GM11168 (cell line): ENCODE results near the gene YARS1.
"Not testable (repeated sequence)": the region's sequence is repeated elsewhere in the genome, so short reads cannot be mapped to it uniquely, and the experiment has no call there.

Experiments used
- in situ Hi-C: fragments of 300-500 bp; cut with MboI; formaldehyde crosslinking; loops from one replicate; pipeline ENCODE4 v1.12.0; 2022; ENCODE audit warnings: low sequenced_read_pairs; ENCODE audit not compliant: unreplicated experiment

The YARS1 gene

DNA sequence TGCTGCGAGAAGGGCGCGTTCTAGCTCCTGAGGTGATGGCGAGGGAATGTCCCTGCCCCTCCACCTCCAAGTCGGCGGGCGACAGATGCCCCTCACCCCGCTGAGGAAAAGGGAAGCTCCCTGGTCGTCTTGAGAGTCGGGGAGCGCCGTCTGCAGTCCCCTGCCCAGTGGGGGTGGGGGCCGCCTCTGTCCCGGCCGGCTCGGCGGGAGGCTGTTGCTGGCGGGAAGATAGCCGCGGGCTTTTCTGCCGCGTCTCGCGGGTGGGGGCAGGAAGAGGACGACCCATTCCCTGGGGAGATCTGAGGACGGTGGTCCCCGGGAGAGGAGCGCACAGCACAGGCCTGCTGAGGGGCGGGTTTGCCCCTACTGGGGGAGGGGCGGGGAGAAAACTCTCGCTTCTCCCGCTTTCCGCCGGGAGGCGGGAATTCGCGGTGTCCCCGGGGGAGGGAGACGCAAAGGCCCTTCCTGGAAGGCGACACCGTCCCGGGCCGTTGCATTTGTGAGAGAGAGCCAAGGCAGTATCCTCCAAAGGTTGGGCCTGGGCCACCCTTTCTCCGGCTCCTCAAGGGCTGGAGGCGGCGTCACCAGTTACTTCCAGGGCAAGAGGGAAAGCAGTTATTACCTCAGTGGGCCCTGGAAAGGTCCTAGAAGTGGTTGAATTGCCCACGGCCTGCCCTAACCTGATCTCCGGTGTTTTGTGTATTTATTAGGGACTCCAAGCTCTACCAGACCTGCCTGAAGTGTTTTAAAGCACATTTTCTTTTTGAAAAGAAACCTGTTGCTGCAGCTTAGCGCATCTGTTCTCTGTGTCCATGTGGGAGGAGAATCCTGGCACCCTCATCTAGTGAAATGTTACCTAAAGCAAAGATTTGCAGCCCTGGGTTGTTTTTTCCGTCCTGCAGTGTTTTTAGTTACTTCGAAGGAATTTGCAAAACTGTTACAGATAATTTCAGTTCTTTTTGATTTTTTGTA, 943 bp upstream of the YARS1 start:
- in situ Hi-C loops = no loop called here

DNA sequence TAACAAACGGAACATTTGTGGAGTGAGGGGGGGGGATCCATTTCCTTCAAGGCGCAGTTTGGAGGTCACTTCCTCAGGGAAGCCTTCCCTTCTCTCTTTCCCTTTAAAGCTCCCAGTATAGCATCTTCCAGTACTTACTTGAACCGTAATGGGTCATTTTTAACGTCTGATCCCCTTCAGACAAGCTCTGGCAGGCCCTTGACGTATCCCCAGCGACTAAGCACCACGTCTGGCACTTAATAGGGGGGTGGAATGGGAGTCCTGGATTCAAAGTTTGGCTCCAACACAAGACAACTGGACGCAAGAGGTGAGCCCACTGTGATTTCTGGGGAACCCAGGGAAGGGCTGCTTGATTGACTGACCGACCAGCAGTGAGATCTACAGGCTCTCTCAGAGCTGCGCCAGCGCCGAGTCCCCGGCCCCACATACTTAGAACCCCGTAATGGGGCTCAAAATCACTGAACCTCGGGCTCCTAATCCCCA, 441 bp downstream of the YARS1 start:
- in situ Hi-C loops = no loop called here

DNA sequence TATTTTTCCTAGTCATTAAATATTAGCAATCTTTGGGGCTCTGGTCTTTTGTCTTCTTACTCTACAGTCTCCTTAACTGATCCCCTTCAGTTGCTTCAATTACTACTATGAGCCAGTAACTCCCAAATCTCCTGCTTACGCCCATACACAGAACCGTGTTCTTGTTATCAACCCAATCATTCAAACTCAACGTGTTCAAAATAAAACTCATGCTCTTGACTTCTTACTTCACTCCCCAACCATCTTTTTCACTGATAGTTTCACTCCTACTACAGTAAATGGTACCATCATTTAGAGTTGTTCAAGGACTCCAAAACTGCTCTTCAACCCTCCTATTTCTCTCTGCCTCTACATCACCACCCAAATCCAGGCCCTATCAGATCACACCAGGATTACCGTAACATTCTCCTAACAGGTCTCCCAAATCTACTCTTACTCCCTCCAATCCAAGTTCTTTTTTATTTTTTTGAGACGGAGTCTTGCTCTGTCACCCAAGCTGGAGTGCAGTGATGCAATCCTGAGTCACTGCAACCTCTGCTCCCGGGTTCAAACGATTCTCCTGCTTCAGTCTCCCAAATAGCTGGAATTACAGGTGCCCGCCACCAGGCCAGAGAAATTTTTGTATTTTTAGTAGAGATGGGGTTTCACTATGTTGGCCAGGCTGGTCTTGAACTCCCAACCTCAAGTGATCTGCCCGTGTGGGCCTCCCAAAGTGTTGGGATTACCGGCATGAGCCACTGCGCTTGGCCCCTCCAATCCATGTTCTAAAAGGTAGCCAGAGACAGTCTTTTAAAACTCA, 3.0 kb downstream of the YARS1 start:
- in situ Hi-C loops = no loop called here

DNA sequence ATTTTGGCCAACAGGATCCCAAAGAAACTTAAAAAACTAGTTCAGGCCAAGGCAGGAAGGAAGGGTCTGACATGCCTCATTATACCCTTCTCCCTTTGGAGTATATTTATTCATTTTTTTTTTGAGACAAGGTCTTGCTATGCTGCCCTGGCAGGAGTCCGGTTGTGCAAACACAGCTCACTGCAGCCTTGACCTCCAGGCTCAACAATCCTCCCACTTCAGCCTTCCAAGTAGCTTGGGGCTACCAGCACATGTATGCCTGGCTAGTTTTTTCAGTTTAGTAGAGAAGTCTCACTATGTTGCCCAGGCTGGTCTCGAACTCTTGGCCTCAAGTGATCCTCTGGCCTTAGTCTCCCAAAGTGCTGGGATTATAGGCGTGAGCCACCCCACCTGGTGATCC, 5.2 kb downstream of the YARS1 start:
- in situ Hi-C loops = no loop called here

DNA sequence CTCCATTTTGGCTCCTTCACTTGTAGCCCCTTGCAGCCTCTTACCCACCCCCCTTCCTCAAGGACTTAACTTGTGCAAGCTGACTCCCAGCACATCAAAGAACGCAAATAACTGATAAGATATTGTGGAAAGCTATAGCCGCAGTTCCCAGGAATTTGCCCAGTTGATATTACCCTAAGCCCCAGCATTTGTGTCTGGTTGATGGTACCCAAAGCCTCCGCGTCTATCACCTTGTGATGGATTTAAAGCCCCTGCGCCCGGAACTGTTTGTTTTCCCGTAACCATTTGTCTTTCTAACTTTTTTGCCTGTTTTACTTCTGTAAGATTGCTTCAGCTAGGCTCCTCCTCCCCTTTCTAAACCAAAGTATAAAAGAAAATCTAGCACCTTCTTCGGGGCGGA, 5.9 kb downstream of the YARS1 start:
- in situ Hi-C loops = no loop called here

DNA sequence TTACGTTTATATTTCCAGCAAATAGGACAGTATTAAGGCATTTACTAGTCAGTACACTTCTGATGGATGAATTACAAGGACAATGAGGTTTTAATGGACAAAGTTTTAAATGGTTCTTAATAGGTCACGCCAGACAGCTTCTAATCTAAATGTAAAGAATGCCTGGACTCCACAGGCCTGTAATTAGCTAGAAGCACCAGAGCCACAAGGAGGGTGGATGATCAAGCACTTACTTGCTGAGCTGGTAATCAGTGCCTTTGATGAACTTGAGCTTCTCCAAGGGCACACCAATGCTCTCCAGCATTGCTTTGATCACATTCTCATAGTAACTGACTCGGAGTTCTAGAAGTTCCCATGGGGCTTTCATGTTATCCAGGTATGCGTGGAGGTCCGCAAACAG, 6.8 kb downstream of the YARS1 start:
- in situ Hi-C loops = no loop called here

DNA sequence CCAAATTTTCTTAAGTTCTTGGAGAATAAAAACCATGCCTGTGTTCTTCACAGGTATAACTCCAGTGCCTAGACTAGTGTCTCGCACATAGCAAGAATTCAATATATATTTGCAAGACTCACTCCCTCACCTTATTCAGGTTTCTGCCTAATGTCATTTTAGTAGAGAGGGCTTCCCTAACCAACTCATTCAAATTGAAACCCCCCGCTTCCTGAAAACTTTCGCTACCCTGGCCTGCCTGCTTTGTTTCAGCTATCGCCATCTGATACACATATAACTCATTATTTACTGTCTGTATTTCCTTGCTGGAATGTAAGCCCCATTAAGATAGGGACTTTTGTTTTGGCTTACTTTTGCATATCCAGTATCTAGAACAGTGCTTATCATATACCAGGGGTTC, 8.6 kb downstream of the YARS1 start:
- in situ Hi-C loops = no loop called here

DNA sequence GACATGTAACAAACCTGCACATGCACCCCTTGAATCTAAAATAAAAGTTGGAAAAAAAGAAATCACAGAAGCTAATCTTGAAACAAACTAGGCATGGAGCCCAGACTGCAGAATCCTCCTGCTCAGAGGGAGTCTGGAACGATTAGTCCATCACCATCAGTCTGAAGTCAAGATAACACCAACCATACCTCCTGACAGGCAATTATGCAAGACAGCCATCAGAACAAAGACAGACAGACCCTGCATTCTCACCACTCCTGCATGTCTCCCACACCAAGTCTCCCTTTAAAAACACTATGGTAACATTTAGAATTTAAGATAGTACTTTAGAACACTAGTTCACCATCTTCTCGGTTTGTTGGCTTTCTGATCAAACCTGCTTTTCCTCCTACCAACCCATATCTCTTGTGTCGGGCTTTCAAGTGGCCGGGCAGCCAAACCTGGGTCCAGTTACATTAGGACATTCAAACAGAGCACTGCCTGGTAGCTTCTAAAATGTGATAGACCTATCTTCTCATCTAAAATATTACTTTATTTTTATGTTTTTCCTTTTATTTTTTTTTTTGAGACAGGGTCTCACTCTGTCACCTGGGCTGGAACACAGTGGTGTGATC, 10.1 kb downstream of the YARS1 start:
- in situ Hi-C loops = no loop called here

DNA sequence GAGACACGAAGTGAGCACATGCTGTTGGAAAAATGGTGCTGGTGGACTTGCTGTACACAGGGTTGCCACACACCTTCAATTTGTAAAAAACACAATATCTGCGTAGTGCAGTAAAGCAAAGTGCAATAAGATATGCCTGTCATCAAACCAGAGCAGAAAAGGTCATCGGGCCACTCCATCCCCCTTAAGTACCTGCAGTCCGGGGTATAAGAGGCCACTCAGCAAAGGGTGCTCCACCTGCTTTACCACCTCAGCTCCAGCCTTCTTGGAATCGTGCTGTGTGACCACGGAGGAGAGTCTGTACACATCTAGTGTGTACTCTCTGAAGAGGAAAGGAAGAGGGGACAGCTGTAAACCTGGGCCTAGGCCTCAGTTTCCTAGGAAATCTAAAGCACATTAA, 10.9 kb downstream of the YARS1 start:
- in situ Hi-C loops = no loop called here

DNA sequence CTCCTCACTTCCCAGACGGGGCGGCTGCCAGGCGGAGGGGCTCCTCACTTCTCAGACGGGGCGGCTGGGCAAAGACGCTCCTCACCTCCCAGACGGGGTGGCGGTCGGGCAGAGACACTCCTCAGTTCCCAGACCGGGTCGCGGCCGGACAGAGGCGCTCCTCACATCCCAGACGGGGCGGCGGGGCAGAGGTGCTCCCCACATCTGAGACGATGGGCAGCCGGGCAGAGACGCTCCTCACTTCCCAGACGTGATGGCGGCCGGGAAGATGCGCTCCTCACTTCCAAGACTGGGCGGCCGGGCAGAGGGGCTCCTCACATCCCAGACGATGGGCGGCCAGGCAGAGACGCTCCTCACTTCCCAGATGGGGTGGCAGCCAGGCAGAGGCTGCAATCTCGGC, 12.7 kb downstream of the YARS1 start:
- in situ Hi-C loops = not testable (repeated sequence)

DNA sequence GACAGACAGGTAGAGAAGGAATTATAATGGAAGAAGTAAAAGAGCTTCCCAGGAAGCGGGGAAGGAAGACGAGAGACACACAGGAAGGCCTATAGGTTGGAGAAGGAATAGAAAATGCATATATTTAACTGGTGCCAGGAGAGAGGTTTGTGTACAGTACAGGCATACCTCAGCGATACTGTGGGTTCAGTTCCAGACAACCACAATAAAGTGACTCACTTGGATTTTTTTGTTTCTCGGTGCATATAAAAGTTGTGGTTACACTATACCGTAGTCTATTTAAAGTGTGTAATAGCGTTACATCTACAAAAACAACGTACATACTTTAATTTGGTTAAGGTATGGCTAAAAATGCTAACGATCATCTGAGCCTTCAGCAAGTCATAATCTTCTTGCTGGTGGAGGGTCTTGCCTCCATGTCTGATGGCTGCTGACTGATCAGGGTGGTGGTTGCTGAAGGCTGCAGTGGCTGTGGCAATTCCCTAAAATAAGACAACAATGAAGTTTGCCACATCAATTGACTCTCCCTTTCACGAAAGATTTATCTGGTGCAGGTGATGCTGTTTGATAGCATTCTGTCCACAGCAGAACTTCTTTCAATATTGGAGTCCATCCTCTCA, 16.0 kb downstream of the YARS1 start:
- in situ Hi-C loops = no loop called here

DNA sequence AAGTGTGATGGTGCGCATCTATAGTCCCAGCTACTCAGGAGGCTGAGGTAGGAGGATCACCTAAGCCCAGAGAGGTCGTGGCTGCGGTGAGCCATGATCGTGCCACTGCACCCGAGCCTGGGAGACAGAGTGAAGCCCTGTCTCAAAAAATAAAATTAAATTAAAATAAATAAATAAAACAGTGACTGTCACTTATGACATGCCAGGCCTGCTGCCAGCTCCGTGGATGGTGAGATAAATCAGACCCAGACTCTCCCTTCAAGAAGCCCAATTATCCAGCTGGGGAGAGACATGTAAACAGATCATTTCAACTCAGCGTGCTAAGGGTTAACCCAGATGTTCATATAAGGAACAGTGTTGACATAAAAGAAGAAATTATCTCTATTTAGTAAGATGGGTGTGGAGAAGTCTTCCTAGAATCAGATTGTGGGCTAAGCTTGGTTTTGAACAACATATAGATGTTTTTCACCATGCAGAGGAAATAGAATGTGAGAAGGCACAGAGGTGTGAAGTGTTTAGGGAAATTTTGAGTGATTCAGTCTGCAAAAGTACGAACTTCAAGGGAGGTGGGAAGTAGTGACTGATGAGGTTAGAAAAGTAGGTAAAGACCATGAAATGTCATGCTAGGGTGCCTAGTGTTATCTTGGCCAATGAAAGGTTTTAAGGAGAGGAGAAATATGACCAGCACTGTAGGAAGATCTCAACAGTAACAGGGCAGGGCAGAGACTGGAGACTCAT, 18.3 kb downstream of the YARS1 start:
- in situ Hi-C loops = no loop called here

DNA sequence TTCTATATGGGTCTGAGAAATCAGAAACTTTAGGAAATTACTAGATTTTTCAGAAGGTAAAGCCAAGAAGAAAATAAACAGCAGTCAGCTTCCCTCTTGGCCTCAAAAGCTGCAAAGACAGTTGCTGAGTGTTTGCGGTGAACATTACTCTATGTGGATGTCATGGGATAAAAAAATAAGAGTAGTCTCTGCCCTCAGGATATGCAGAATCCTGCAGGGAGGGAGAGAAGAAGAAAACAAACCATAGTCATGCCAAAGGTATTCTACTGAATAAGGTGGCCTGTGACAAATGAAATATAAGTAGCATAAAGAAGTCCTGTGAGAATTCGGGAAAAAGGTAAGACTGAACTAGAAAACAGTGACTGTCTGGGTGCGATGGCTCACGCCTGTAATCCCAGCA, 19.0 kb downstream of the YARS1 start:
- in situ Hi-C loops = no loop called here

DNA sequence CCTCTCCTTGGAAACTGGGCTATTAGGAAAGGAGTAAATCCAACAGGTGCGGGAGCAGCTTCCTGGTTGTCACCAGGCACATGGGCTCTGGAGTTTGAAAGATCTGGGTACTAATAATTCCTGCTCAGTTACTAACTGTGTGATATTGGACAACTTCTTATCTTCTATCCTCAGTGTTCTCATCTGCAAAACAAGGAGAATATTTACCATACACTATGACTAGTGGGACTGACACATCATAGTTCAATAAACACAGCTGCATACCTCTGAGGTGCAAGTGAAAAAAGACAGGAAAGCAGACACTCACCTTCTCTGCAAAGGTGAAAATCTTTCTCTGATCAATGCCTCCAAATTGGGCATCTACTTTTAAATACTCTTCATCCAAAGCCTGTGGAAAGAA, 19.7 kb downstream of the YARS1 start:
- in situ Hi-C loops = no loop called here

DNA sequence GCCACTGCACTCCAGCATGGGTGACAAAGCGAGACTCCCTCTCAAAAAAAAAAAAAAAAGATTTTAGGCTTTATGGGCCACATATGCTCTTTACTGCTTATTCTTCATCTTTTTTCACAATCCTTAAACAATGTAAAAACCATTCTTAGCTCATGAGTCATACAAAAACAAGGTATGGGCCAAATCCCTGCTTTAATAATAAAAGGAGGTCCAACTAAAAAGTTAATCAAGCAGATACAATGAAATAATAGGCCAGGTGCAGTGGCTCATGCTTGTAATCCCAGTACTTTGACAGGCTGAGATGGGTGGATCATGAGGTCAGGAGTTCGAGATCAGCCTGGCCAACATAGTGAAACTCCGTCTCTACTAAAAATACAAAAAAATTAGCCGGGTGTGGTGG, 21.4 kb downstream of the YARS1 start:
- in situ Hi-C loops = not testable (repeated sequence)

DNA sequence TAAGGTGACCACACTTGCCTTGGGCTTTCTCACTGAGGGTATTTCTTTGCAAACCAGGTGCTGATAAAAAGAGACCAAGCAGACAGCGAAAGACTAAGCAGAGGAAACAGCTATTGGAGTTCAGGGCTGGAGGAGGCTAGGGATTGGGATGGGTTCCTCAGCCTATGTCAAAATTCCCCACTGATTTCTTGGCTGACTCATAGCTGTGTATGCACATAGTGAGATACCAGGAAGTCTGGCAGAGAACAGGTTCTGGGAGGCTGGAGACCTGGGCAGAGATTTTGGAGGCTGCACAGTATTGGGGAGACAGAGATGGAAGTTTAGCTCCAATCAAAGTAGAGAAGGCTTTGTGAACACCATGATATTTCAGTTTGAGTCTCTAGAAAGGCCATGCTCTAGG, 25.3 kb downstream of the YARS1 start:
- in situ Hi-C loops = no loop called here

DNA sequence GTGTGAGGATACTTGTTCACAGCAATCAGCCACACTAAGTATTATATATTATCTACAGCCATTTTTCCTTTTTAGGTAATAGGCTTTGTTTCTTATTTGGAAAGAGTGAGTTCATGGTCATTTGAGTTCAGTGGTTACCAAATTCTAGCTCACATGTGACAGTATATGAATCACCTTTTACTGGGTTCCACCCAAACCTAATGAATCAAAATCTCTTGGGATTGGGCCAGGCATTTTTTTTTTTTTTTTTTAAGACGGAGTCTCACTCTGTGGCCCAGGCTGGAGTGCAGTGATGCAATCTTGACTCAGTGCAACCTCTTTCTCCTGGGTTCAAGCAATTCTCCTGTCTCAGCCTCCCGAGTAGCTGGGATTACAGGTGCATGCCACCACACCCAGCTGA, 27.8 kb downstream of the YARS1 start:
- in situ Hi-C loops = not testable (repeated sequence)

DNA sequence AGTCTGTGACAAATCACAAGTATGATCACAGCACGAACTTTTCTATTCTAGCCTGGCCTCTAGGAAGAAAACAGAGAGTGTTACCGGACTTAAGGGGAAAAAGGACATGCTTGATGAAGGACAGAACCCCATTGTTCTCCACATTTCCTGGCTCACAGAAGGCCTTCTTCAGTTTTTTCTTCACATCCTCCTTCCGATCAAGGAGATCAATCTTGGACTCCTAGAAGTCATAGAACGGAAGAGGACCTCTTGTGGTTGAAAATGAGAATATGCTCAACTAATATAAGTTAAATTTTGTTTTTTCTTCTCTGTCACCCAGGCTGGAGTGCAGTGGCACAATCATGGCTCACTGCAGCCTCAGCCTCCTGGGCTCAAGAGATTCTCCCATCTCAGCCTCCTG, 30.3 kb downstream of the YARS1 start:
- in situ Hi-C loops = no loop called here

DNA sequence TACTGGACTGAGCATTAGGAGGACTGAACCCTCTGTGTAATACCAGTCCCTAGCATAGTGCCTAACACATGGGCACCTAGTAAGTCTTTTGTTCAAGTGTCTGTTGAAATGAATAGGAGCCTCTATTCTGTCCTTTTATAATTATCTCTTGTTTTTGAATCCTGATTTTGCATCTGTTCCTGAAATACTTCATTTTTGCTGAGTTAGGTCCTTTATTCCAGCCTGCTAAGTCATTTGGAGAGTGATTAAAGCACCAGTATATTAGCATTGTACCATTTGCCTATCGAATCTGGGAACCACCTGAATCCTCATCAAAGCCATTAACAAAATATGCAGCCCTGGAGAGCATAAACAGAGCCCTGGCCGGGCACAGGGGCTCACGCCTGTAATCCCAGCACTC, 32.3 kb downstream of the YARS1 start:
- in situ Hi-C loops = no loop called here

DNA sequence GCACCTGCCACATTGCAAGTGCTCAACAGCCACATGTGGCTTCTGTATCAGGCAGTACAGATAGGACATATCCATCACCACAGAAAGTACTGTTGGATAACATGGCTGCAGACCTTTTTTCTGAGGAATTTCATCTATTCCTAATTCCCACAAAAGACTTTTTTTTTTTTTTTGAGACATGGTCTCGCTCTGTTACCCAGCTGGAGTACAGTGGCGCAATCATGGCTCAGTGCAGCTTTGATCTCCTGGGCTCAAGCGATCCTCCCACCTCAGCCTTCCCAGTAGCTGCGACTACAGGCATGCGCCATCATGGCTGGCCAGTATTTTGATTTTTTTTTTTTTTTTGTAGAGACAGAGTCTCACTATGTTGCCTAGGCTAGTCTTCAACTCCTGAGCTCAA, 33.3 kb downstream of the YARS1 start:
- in situ Hi-C loops = no loop called here
